PC-3 (cell line): ENCODE data around the gene PLRG1. TPM values are rescaled to one million over a fixed set of nuclear protein-coding genes. Genes with fewer than 3 reads are reported as not detected.

Experiments used
- ATAC-seq: fragments of 200-7000 bp; cut with Tn5 transposase; 2 replicates; pipeline ENCODE4 v1.9.1; 2020; ENCODE audit warnings: mild to moderate bottlenecking, moderate library complexity
- BruUV-seq: library from RNA; stranded (reverse); fragments of 400-500 nt; replicated peaks from 2 replicates; lab custom pipeline; 2021; lab: Mats Ljungman, UMichigan
- CTCF ChIA-PET: fragments of 300-600 bp; sonication (Branson Sonifier 250); formaldehyde crosslinking; loops from one replicate; lab custom pipeline; 2022; ENCODE audit warnings: antibody characterized with exemption; lab: Charles Lee
- POLR2A ChIA-PET: fragments of 300-600 bp; sonication (Branson Sonifier 250); formaldehyde crosslinking; loops from one replicate; lab custom pipeline; 2022; ENCODE audit warnings: antibody characterized with exemption; ENCODE audit not compliant: unreplicated experiment; lab: Charles Lee
- DNase-seq: peaks from one replicate; pipeline ENCODE4 v3.0.0-alpha.2; 2015
- H2AFZ ChIP-seq: fragments of 300-600 bp; sonication (generic); 2 replicates; pipeline ENCODE4 v1.6.0; 2016; ENCODE audit warnings: antibody characterized with exemption, low read length
- H3F3A ChIP-seq: fragments of 300-600 bp; sonication (generic); one replicate; pipeline ENCODE4 v1.6.0; 2017; ENCODE audit warnings: antibody characterized with exemption, low read length, control low read depth, mild to moderate bottlenecking; ENCODE audit not compliant: unreplicated experiment
- H3K27ac ChIP-seq: fragments of 300-600 bp; sonication (generic); 2 replicates; pipeline ENCODE4 v1.5.1; 2016; ENCODE audit warnings: mild to moderate bottlenecking, low read length
- H3K27me3 ChIP-seq: fragments of 300-600 bp; sonication (generic); 2 replicates; pipeline ENCODE4 v1.6.1; 2016; ENCODE audit warnings: low read length, mixed read lengths
- H3K36me3 ChIP-seq: fragments of 300-600 bp; sonication (generic); 2 replicates; pipeline ENCODE4 v1.6.1; 2016; ENCODE audit warnings: low read depth, mixed run types, low read length, mixed read lengths
- H3K4me1 ChIP-seq: fragments of 300-600 bp; sonication (generic); 2 replicates; pipeline ENCODE4 v1.5.1; 2016; ENCODE audit warnings: low read length; ENCODE audit not compliant: insufficient read depth
- H3K4me2 ChIP-seq: fragments of 300-600 bp; sonication (generic); 2 replicates; pipeline ENCODE4 v1.6.0; 2016; ENCODE audit warnings: low read length
- H3K4me3 ChIP-seq: fragments of 300-600 bp; sonication (generic); 2 replicates; pipeline ENCODE4 v1.5.1; 2016; ENCODE audit warnings: mild to moderate bottlenecking, low read length, mixed read lengths
- H3K79me2 ChIP-seq: fragments of 300-600 bp; sonication (generic); 2 replicates; pipeline ENCODE4 v1.6.1; 2017; ENCODE audit warnings: low read length, mixed read lengths
- H3K9ac ChIP-seq: fragments of 300-600 bp; sonication (generic); 2 replicates; pipeline ENCODE4 v1.6.0; 2016; ENCODE audit warnings: mild to moderate bottlenecking, low read length
- H3K9me2 ChIP-seq: fragments of 300-600 bp; sonication (generic); replicated peaks from 2 replicates; pipeline ENCODE4 v1.6.1; 2016; ENCODE audit warnings: mixed run types, low read length, mixed read lengths
- H3K9me3 ChIP-seq: fragments of 300-600 bp; sonication (generic); 2 replicates; pipeline ENCODE4 v1.6.1; 2016; ENCODE audit warnings: low read length, mixed read lengths
- H4K20me1 ChIP-seq: fragments of 300-600 bp; sonication (generic); 2 replicates; pipeline ENCODE4 v1.6.1; 2016; ENCODE audit warnings: low read length, mixed read lengths
- CTCF ChIP-seq: fragments of 300-600 bp; sonication (generic); conservative IDR thresholded peaks from 2 replicates; pipeline ENCODE4 v1.5.1; 2017; ENCODE audit warnings: antibody characterized with exemption, low read depth, mild to moderate bottlenecking, low read length
- EZH2 ChIP-seq: fragments of 300-600 bp; sonication (generic); IDR thresholded peaks from one replicate; pipeline ENCODE4 v1.6.1; 2017; ENCODE audit warnings: antibody characterized with exemption, mild to moderate bottlenecking, low read length; ENCODE audit not compliant: unreplicated experiment
- EZH2phosphoT487 ChIP-seq: fragments of 300-600 bp; sonication (generic); IDR thresholded peaks from 2 replicates; pipeline ENCODE4 v1.6.1; 2018; ENCODE audit warnings: mild to moderate bottlenecking, antibody characterized with exemption, low read length, borderline replicate concordance
- intact Hi-C: fragments of 100-400 bp; cut with micrococcal nuclease; formaldehyde crosslinking; loops from 2 replicates; pipeline ENCODE4 v1.9.0; 2023
- total RNA-seq: library from RNA; depleted of rRNA; stranded (reverse); fragments of >200 nt; gene quantifications from 2 replicates; pipeline ENCODE4 v1.2.3, GENCODE V29; 2014

Gene PLRG1
- total RNA-seq, 1 experiment from 2014 or later: 51.7 TPM

GRCh38 chr4:154527308-154527707 is 22.9 kb downstream of the PLRG1 start:
- ATAC-seq: no peak
- Histone ChIP-seq H3F3A (no peaks in the 10 kb centered on the region), H3K4me2 (no peak overlapping the region), H3K9ac (no peak overlapping the region), H3K36me3 (no peaks in the 10 kb centered on the region), H3K27me3 (peaks cover 26% of the 10 kb centered on the region), H3K9me2 (no peaks in the 10 kb centered on the region), H2AFZ (no peak overlapping the region), H3K9me3 (no peaks in the 10 kb centered on the region), H3K27ac (no peak overlapping the region), H4K20me1 (no peaks in the 10 kb centered on the region), H3K79me2 (no peaks in the 10 kb centered on the region), H3K4me1 (no peaks in the 10 kb centered on the region), H3K4me3 (no peak overlapping the region)
- POLR2A ChIA-PET: no interaction called here
- intact Hi-C loops: no loop called here
- no peak for DNase-seq
- CTCF ChIA-PET: no interaction called here
- no peak for TF ChIP-seq CTCF
- no peak for TF ChIP-seq EZH2phosphoT487
- TF ChIP-seq EZH2: no peak
- no TSS peak for BruUV-seq

GRCh38 chr4:154526151-154526550 is 24.0 kb downstream of the PLRG1 start:
- peaks cover 33% of the 10 kb centered on the region for H3K27me3 ChIP-seq
- H3K4me3 ChIP-seq: no peak overlapping the region
- H3K27ac ChIP-seq: no peak overlapping the region
- H3K4me2 ChIP-seq: no peak overlapping the region
- H3K9me2 ChIP-seq: no peaks in the 10 kb centered on the region
- BruUV-seq: no TSS peak
- H2AFZ ChIP-seq: no peak overlapping the region
- no peak for ATAC-seq
- H3F3A ChIP-seq: no peaks in the 10 kb centered on the region
- no peaks in the 10 kb centered on the region for H3K36me3 ChIP-seq
- no peaks in the 10 kb centered on the region for H3K9me3 ChIP-seq
- no peak overlapping the region for H3K9ac ChIP-seq
- CTCF ChIA-PET: interaction anchor here (0.6 kb wide), 1 partner anchor 109 kb away, joined by 3 read pairs; no protein-coding TSS in a partner anchor
- H4K20me1 ChIP-seq: no peaks in the 10 kb centered on the region
- intact Hi-C loops: no loop called here
- H3K79me2 ChIP-seq: no peaks in the 10 kb centered on the region
- H3K4me1 ChIP-seq: no peaks in the 10 kb centered on the region
- TF ChIP-seq EZH2phosphoT487 (no peak), CTCF (no peak), EZH2 (no peak)
- POLR2A ChIA-PET: no interaction called here
- DNase-seq: no peak

GRCh38 chr4:154521607-154522006 is 28.6 kb downstream of the PLRG1 start:
- Histone ChIP-seq H3K4me3 (no peak overlapping the region), H3K9me2 (no peaks in the 10 kb centered on the region), H3F3A (no peaks in the 10 kb centered on the region), H2AFZ (no peak overlapping the region), H3K4me2 (no peak overlapping the region), H3K27ac (no peak overlapping the region), H3K27me3 (peaks cover 67% of the 10 kb centered on the region), H3K9me3 (no peaks in the 10 kb centered on the region), H3K9ac (no peak overlapping the region), H3K36me3 (no peaks in the 10 kb centered on the region), H3K4me1 (no peaks in the 10 kb centered on the region), H4K20me1 (no peaks in the 10 kb centered on the region), H3K79me2 (no peaks in the 10 kb centered on the region)
- intact Hi-C loops: no loop called here
- TF ChIP-seq EZH2 (no peak), CTCF (no peak), EZH2phosphoT487 (no peak)
- POLR2A ChIA-PET: no interaction called here
- BruUV-seq: no TSS peak
- no peak for DNase-seq
- CTCF ChIA-PET: no interaction called here
- ATAC-seq: no peak
